ENCODE results near the gene ARID3A. TPM values are rescaled to one million over a fixed set of nuclear protein-coding genes. Genes with fewer than 3 reads are reported as not detected.
A peak's percentile ranks its signal among the peaks of the same experiment; 100 is the strongest.
"Not testable (repeated sequence)": the region's sequence is repeated elsewhere in the genome, so short reads cannot be mapped to it uniquely, and the experiment has no call there.

ARID3A gene
- total RNA-seq, 1 experiment from 2014 or later = 0.85 TPM

DNA sequence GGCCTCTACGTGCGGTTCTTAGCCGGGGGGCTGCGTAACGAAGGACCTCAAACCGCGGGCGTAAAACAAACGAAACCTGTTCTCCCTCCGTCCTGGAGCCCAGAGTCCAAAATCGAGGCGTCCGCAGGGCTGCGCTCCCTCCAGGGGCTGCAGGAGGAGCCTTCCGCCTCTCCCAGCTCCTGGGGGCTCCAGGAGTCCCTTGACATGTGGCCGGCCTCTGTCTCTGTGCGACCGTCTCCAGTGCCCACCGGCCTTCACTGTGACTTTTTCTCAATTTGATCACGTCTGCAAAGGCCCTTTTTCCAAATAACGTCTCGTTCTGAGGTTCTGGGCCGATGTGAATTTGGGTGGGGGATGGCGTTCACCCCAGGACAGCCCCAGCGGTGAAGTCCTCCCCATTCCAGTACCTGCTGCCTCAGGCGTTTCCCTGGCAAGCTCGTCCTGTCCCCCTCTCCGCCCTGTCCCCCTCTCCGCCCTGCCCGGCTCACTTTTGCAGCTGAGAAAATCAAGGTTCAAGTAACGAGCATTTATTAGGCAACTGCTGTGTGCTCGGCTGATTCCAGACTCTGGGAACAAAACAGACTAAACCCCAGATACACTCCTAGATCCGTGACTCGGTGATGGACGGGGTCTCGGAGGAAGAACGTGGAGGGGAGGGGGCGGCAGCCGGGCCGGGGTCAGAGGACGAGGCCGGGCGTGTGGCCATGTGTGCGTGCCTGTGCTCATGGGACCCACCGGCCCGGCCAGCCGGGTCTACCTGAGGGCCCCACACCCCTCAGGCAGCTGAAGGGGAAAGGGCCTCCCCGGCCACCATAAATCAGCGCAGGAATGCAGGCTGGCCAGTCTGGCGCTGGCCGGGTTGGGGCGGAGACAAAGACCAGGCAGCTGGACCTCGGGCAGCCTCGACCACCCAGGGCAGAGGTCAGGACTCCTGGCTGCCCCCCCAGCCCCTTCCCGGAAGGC lies 30.2 kb downstream of the ARID3A start:
- Mint-ChIP-seq H3K4me1 (ENCODE audit: low read depth, unreplicated experiment) (no peaks in the 10 kb centered on the region), H3K36me3 (ENCODE audit: insufficient read depth, unreplicated experiment) (peaks cover 5% of the 10 kb centered on the region), H3K9me3 (ENCODE audit: low read depth, unreplicated experiment) (no peaks in the 10 kb centered on the region), H3K27me3 (ENCODE audit: unreplicated experiment) (peaks cover 36% of the 10 kb centered on the region), H3K4me3 (ENCODE audit: low read depth, unreplicated experiment) (peak overlapping the region; percentile 45), H3K27ac (ENCODE audit: unreplicated experiment) (no peak overlapping the region)
- peak; percentile 65 for DNase-seq
- CTCF ChIA-PET = interaction anchor here (0.5 to 0.6 kb wide), 2 partner anchors 16 to 20 kb away, joined by 3 read pairs; no protein-coding TSS in a partner anchor
- BruUV-seq (replicated peaks) = no TSS peak
- intact Hi-C loops (cut with micrococcal nuclease; ENCODE audit: unreplicated experiment) = no loop called here
- TF ChIP-seq, protein P1, sequence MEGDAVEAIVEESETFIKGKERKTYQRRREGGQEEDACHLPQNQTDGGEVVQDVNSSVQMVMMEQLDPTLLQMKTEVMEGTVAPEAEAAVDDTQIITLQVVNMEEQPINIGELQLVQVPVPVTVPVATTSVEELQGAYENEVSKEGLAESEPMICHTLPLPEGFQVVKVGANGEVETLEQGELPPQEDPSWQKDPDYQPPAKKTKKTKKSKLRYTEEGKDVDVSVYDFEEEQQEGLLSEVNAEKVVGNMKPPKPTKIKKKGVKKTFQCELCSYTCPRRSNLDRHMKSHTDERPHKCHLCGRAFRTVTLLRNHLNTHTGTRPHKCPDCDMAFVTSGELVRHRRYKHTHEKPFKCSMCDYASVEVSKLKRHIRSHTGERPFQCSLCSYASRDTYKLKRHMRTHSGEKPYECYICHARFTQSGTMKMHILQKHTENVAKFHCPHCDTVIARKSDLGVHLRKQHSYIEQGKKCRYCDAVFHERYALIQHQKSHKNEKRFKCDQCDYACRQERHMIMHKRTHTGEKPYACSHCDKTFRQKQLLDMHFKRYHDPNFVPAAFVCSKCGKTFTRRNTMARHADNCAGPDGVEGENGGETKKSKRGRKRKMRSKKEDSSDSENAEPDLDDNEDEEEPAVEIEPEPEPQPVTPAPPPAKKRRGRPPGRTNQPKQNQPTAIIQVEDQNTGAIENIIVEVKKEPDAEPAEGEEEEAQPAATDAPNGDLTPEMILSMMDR (IDR thresholded peaks at IDR 0.05; ENCODE audit: unreplicated experiment) = no peak

DNA sequence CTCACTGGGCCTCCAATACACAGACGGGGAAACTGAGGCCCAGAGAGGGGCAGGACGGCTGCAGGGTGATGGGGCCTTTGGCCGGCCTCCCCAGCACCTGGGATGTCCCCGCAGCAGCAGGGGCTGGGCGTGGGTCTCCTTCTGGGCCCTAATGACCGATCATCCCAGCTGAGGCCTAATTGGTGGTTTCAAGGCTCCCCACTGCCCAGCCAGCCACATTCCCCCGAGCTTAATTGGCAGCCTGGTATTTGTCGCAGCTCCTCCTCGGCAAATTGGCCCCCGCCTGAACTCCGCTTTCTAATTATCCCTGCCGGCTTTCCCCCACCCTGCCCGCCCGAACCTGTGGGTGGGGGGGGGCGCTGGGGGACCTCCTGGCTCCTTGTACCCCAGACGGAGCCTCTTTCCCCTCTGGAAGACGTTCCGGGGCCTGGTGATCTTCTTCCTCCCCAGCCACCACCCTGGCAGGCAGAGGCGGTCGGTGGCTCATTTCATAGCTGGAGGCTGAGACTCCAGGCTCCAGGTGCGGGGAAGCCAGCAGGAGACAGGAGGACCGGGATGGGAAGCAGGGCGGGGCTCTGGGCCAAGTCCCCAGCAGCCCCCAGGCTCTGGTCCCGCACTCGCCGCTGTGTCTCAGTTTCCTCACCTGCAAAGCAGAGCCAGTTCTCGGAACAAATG lies 31.1 kb downstream of the ARID3A start:
- peaks cover 5% of the 10 kb centered on the region for H3K36me3 Mint-ChIP-seq (ENCODE audit: insufficient read depth, unreplicated experiment)
- CTCF ChIA-PET = interaction anchor here (0.5 kb wide), 1 partner anchor 19 kb away, joined by 3 read pairs; no protein-coding TSS in a partner anchor
- peaks cover 42% of the 10 kb centered on the region for H3K27me3 Mint-ChIP-seq (ENCODE audit: unreplicated experiment)
- peak overlapping the region; percentile 45 for H3K4me3 Mint-ChIP-seq (ENCODE audit: low read depth, unreplicated experiment)
- H3K4me1 Mint-ChIP-seq (ENCODE audit: low read depth, unreplicated experiment) = peaks cover 1% of the 10 kb centered on the region
- BruUV-seq (replicated peaks) = no TSS peak
- intact Hi-C loops (cut with micrococcal nuclease; ENCODE audit: unreplicated experiment) = no loop called here
- DNase-seq = no peak
- H3K9me3 Mint-ChIP-seq (ENCODE audit: low read depth, unreplicated experiment) = no peaks in the 10 kb centered on the region
- no peak overlapping the region for H3K27ac Mint-ChIP-seq (ENCODE audit: unreplicated experiment)
- TF ChIP-seq, protein P1 (IDR thresholded peaks at IDR 0.05; ENCODE audit: unreplicated experiment) = no peak

DNA sequence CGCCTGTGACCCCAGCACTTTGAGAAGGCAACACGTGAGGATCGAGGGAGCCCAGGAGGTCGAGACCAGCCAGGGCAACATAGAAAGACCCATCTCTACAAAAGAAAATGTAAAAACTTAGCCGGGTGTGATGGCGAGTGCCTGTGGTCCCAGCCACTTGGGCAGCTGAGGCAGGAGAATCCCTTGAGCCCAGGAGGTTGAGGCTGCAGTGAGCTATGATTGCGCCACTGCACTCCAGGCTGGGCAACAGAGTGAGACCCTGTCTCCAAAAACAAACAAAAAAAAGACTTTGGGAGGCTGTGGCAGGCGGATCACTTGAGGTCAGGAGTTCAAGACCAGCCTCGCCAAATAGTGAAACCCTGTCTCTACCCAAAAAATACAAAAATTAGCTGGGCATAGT lies 31.7 kb downstream of the ARID3A start:
- H3K9me3 Mint-ChIP-seq (ENCODE audit: low read depth, unreplicated experiment); H3K4me1 Mint-ChIP-seq (ENCODE audit: low read depth, unreplicated experiment); H3K27ac Mint-ChIP-seq (ENCODE audit: unreplicated experiment); intact Hi-C loops (cut with micrococcal nuclease; ENCODE audit: unreplicated experiment); CTCF ChIA-PET; H3K4me3 Mint-ChIP-seq (ENCODE audit: low read depth, unreplicated experiment); DNase-seq; BruUV-seq (replicated peaks); H3K36me3 Mint-ChIP-seq (ENCODE audit: insufficient read depth, unreplicated experiment): not testable (repeated sequence)
- H3K27me3 Mint-ChIP-seq (ENCODE audit: unreplicated experiment) = peaks cover 48% of the 10 kb centered on the region

DNA sequence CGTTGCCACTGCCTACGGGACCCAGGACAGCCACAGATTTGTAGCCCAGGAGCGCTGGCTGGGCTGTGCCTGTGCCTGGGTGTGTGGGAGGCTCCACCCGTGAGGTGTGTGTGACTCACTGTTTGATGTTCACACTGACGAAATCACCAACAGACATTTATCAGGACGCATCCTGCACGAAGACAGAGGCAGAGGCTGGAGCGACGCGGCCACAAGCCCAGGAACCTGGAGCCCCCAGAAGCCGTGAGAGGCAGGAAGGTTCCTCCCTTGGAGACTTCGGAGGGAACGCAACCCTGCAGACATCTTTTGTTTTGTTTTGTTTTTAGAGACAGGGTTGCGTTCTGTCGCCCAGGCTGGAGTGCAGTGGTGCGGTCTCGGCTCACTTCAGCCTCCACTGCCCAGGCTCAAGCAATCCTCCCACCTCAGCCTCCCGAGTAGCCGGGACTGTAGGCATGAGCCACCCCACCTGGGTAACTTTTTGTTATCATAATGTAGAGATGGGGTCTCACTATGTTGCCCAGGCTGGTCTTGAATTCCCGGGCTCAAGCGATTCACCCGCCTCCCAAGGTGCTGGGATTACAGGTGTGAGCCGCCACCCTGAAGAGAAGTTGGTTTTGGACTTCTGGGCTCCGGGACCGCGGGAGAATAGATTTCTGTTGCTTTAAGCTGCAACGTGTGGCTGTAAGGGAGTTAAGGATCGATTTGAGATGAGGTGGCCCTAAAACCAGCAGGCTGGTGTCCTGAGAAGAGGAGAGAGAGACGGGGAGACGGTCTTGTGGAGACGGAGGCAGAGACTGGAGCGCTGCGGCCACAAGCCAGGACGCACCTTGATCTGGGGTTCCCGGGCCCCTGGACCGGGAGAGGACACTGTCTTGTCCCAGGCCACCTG lies 33.4 kb downstream of the ARID3A start:
- no peak overlapping the region for H3K27ac Mint-ChIP-seq (ENCODE audit: unreplicated experiment)
- no peak for DNase-seq
- peaks cover 8% of the 10 kb centered on the region for H3K4me1 Mint-ChIP-seq (ENCODE audit: low read depth, unreplicated experiment)
- intact Hi-C loops (cut with micrococcal nuclease; ENCODE audit: unreplicated experiment) = no loop called here
- no peak overlapping the region for H3K4me3 Mint-ChIP-seq (ENCODE audit: low read depth, unreplicated experiment)
- TF ChIP-seq, protein P1 (IDR thresholded peaks at IDR 0.05; ENCODE audit: unreplicated experiment) = no peak
- no peaks in the 10 kb centered on the region for H3K9me3 Mint-ChIP-seq (ENCODE audit: low read depth, unreplicated experiment)
- CTCF ChIA-PET = no interaction called here
- peaks cover 5% of the 10 kb centered on the region for H3K36me3 Mint-ChIP-seq (ENCODE audit: insufficient read depth, unreplicated experiment)
- H3K27me3 Mint-ChIP-seq (ENCODE audit: unreplicated experiment) = peaks cover 54% of the 10 kb centered on the region
- BruUV-seq (replicated peaks) = no TSS peak

Data from Calu3 (cell line).